K562 (cell line): Measurements from ENCODE around the gene STING1. TPM values are rescaled to one million over a fixed set of nuclear protein-coding genes. Genes with fewer than 3 reads are reported as not detected.
A peak's percentile ranks its signal among the peaks of the same experiment; 100 is the strongest.

Source experiments
- CBX8 ChIP-seq: fragments of 200-600 bp; sonication (generic); IDR thresholded peaks from 2 replicates; pipeline ENCODE4 v1.6.1; 2012; ENCODE audit warnings: borderline replicate concordance, mixed run types, low read depth, mild to moderate bottlenecking, moderate library complexity, mixed read lengths, low read length, control low read depth, inconsistent platforms; ENCODE audit not compliant: poor library complexity, severe bottlenecking; ENCODE audit errors: extremely low read depth
- ESRRA ChIP-seq: fragments of 450-650 bp; IDR thresholded peaks from 2 replicates; pipeline ENCODE4 v1.6.1; 2014; ENCODE audit warnings: low read depth, mild to moderate bottlenecking, moderate library complexity, borderline replicate concordance
- FOXJ2 ChIP-seq: fragments of 200-800 bp; sonication (Bioruptor generic); IDR thresholded peaks from 2 replicates; pipeline ENCODE4 v1.6.1; 2016; ENCODE audit warnings: missing genetic modification characterization, missing compliant biosample characterization
- KHSRP ChIP-seq: fragments of 450-650 bp; IDR thresholded peaks from 2 replicates; pipeline ENCODE4 v1.6.1; 2017
- POLR3G ChIP-seq: IDR thresholded peaks from 2 replicates; pipeline ENCODE4 v1.6.1; 2011; ENCODE audit not compliant: insufficient read length, insufficient replicate concordance; ENCODE audit errors: extremely low read depth
- SRF ChIP-seq, 2 experiments: fragments of 250-450, 450-650 bp in 1 of 2; sonication (Bioruptor Pico) in 1 of 2; sonication (generic) in 1 of 2; formaldehyde crosslinking; IDR thresholded peaks; 2 replicates each; pipeline versions ENCODE4 v1.5.0 to v1.5.1; 2020 to 2022; ENCODE audit warnings: mild to moderate bottlenecking in 1 of 2, missing genetic modification reagents in 1 of 2
- STAT5B ChIP-seq: fragments of 250-450 bp; sonication (Bioruptor Pico); IDR thresholded peaks from 2 replicates; pipeline ENCODE4 v1.8.0; 2021; ENCODE audit warnings: mild to moderate bottlenecking, inconsistent platforms
- TOE1 ChIP-seq, 2 experiments: fragments of 450-650 bp in 1 of 2; sonication (generic) in 1 of 2; formaldehyde crosslinking in 1 of 2; IDR thresholded peaks; 2 replicates each; pipeline versions ENCODE4 v1.7.1 to v1.8.0; 2016 to 2022; ENCODE audit warnings: borderline replicate concordance in 2 of 2, mild to moderate bottlenecking in 2 of 2, antibody characterized with exemption in 1 of 2, inconsistent platforms in 1 of 2, low read depth in 1 of 2, missing genetic modification reagents in 1 of 2, moderate library complexity in 1 of 2
- XRCC5 ChIP-seq: fragments of 200-400 bp; formaldehyde crosslinking; IDR thresholded peaks from 2 replicates; pipeline ENCODE4 v1.6.1; 2017; ENCODE audit warnings: low read depth, mild to moderate bottlenecking, low read length
- YBX1 ChIP-seq: fragments of 450-650 bp; IDR thresholded peaks from 2 replicates; pipeline ENCODE4 v1.7.1; 2016; ENCODE audit warnings: mild to moderate bottlenecking
- ZBTB1 ChIP-seq: sonication (generic); formaldehyde crosslinking; IDR thresholded peaks from 2 replicates; pipeline ENCODE4 v1.8.1; 2023; ENCODE audit warnings: missing genetic modification reagents, low read depth, mild to moderate bottlenecking, borderline replicate concordance
- ZBTB5 ChIP-seq: fragments of 450-650 bp; IDR thresholded peaks from 2 replicates; pipeline ENCODE4 v1.6.1; 2017; ENCODE audit warnings: antibody characterized with exemption
- ZMIZ1 ChIP-seq, 2 experiments: fragments of 150-350 bp in 1 of 2; IDR thresholded peaks; 2 replicates each; pipeline ENCODE4 v1.6.1; 2012 to 2016; ENCODE audit warnings: low read depth in 2 of 2, low read length in 2 of 2, mild to moderate bottlenecking in 1 of 2, moderate library complexity in 1 of 2
- ZNF184 ChIP-seq: sonication (generic); formaldehyde crosslinking; IDR thresholded peaks from 2 replicates; pipeline ENCODE4 v1.5.0; 2020; ENCODE audit warnings: missing genetic modification reagents
- ZNF217 ChIP-seq: sonication (generic); formaldehyde crosslinking; IDR thresholded peaks from 2 replicates; pipeline ENCODE4 v1.8.0; 2022; ENCODE audit warnings: mild to moderate bottlenecking, missing genetic modification reagents
- ZNF239 ChIP-seq: fragments of 250-450 bp; sonication (Bioruptor Pico); IDR thresholded peaks from 2 replicates; pipeline ENCODE4 v1.4.0; 2020; ENCODE audit warnings: mild to moderate bottlenecking
- ZNF41 ChIP-seq: fragments of 250-450 bp; sonication (Bioruptor Pico); conservative IDR thresholded peaks from 2 replicates; pipeline ENCODE4 v1.4.0; 2020; ENCODE audit warnings: mild to moderate bottlenecking
- ZNF77 ChIP-seq: fragments of 250-450 bp; sonication (Bioruptor Pico); IDR thresholded peaks from 2 replicates; pipeline ENCODE4 v1.5.0; 2020
- polyA plus RNA-seq, 8 experiments: library from polyadenylated mRNA; depleted of rRNA in 4 of 8; stranded (reverse) in 5 of 8; unstranded in 3 of 8; fragments of >200 nt; fragmentation: Nextera tagmentation in 2 of 8; fragmentation: Illumina TruSeq in 1 of 8; extraction: Ambion mirVana in 2 of 8; extraction: Trizol in 1 of 8; gene quantifications; 2 replicates each; pipeline versions ENCODE4 v1.2.1 to v1.2.3, GENCODE V29; 2011 to 2014; ENCODE audit warnings: inconsistent platforms in 1 of 8, missing spikeins in 1 of 8
- total RNA-seq, 7 experiments: library from RNA; depleted of rRNA in 6 of 7; stranded (reverse); fragments of >200 nt in 6 of 7; fragmentation: Illumina TruSeq in 2 of 7; extraction: Trizol in 2 of 7; gene quantifications; 2 replicates each; pipeline versions ENCODE4 v1.2.1 to v1.2.3, GENCODE V29; 2011 to 2021; ENCODE audit warnings: low replicate concordance in 1 of 7

STING1 gene
- total and polyA plus RNA-seq, 9 of the 15 experiments (the other 6 are each of a cell fraction or from before 2014, with no cell fraction given), result 20.8 to 69.1 (median 44.7) TPM

GRCh38 chr5:139439013-139439903 lies 43.3 kb downstream of the STING1 start, which contains the start of gene DNAJC18 (continued):
- TF ChIP-seq ZMIZ1 (IDR thresholded peaks at IDR 0.05; ENCODE audit: low read depth in 2 of 2, low read length in 2 of 2) (no peak), TOE1 (IDR thresholded peaks at IDR 0.05; ENCODE audit: borderline replicate concordance) (0 out of 2 replicates have a peak, but pooled peaks have one; percentile 39), TOE1 (CRISPR knock-in tag; IDR thresholded peaks at IDR 0.05; ENCODE audit: borderline replicate concordance, low read depth) (no peak), ZNF77 (no peak), YBX1 (no peak), SRF (CRISPR knock-in tag; IDR thresholded peaks at IDR 0.05) (no peak), ESRRA (no peak), POLR3G (no peak), ZBTB1 (CRISPR knock-in tag) (no peak), KHSRP (no peak), STAT5B (no peak), ZNF239 (CRISPR knock-in tag) (no peak), ZBTB5 (no peak), ZNF184 (CRISPR knock-in tag) (no peak), FOXJ2 (no peak), XRCC5 (no peak), ZNF41 (CRISPR knock-in tag) (no peak), ZNF217 (CRISPR knock-in tag) (no peak), CBX8 (no peak)
